NCI-H510A (cell line): ENCODE data around the gene DHH.

Source experiments
- DNase-seq: peaks from one replicate; lab custom pipeline; 2025; lab: John Stamatoyannopoulos, UW

Gene DHH

GRCh38 chr12:49050507-49051372 is 43.9 kb downstream of the DHH start:
- no peak for DNase-seq

GRCh38 chr12:49049566-49050224 is 44.9 kb downstream of the DHH start:
- no peak for DNase-seq

- no peak for DNase-seq
Observed at GRCh38 chr12:49048953-49049352, 45.6 kb downstream of the DHH start.

- no peak for DNase-seq
Observed at GRCh38 chr12:49046129-49046895, 48.3 kb downstream of the DHH start.

- no peak for DNase-seq
Observed at GRCh38 chr12:49044660-49045059, 49.9 kb downstream of the DHH start.

- peak; percentile 7 for DNase-seq
Observed at GRCh38 chr12:49043856-49044258, 50.7 kb downstream of the DHH start.

GRCh38 chr12:49043241-49043640 is 51.4 kb downstream of the DHH start:
- no peak for DNase-seq

GRCh38 chr12:49041881-49042484 is 52.6 kb downstream of the DHH start:
- no peak for DNase-seq

- no peak for DNase-seq
Observed at GRCh38 chr12:49041036-49041880, 53.3 kb downstream of the DHH start.

- DNase-seq = no peak
Observed at GRCh38 chr12:49040364-49040855, 54.2 kb downstream of the DHH start.

GRCh38 chr12:49039421-49040363 is 54.9 kb downstream of the DHH start:
- DNase-seq = no peak

GRCh38 chr12:49038291-49038955 is 56.2 kb downstream of the DHH start:
- no peak for DNase-seq

GRCh38 chr12:49037947-49038237 is 56.7 kb downstream of the DHH start:
- DNase-seq = no peak

- no peak for DNase-seq
Observed at GRCh38 chr12:49037111-49037946, 57.3 kb downstream of the DHH start.
